ENCODE data around the gene DPY19L1.

- TF ChIP-seq NFYB (CRISPR knock-in tag; conservative IDR thresholded peaks at IDR 0.05; ENCODE audit: low read depth) (no peak), CTCF (IDR thresholded peaks at IDR 0.05) (no peak), ARID4B (CRISPR knock-in tag; IDR thresholded peaks at IDR 0.05; ENCODE audit: borderline replicate concordance) (no peak), E2F5 (CRISPR knock-in tag; IDR thresholded peaks at IDR 0.05) (no peak), NFE2L1 (CRISPR knock-in tag; IDR thresholded peaks at IDR 0.05) (no peak), ZNF423 (CRISPR knock-in tag; IDR thresholded peaks at IDR 0.05) (no peak), CREB1 (CRISPR knock-in tag; IDR thresholded peaks at IDR 0.05) (no peak), ZNF232 (CRISPR knock-in tag; IDR thresholded peaks at IDR 0.05) (no peak), ELF4 (CRISPR knock-in tag; IDR thresholded peaks at IDR 0.05; ENCODE audit: low read depth) (no peak)
Measured at GRCh38 chr7:34916267-34916666, 121.0 kb downstream of the DPY19L1 start.
